Renal cortical epithelial cell (primary cell): ENCODE results near the gene ENKD1. TPM values are rescaled to one million over a fixed set of nuclear protein-coding genes. Genes with fewer than 3 reads are reported as not detected.

Source experiments
- DNase-seq: peaks from one replicate; pipeline ENCODE4 v3.0.0-alpha.2; 2011; ENCODE audit warnings: low read depth
- total RNA-seq: library from RNA; depleted of rRNA; stranded (reverse); fragments of >200 nt; gene quantifications from 2 replicates; pipeline ENCODE4 v1.2.3, GENCODE V29; 2014

The ENKD1 gene
- total RNA-seq, 1 donor from 2014 or later: 22.8 TPM

GRCh38 chr16:67663151-67663876 lies 3.2 kb downstream of the ENKD1 start:
- no peak for DNase-seq

GRCh38 chr16:67662653-67663010 lies 3.9 kb downstream of the ENKD1 start:
- no peak for DNase-seq

GRCh38 chr16:67661886-67662652 lies 4.5 kb downstream of the ENKD1 start:
- no peak for DNase-seq

GRCh38 chr16:67661101-67661761 lies 5.3 kb downstream of the ENKD1 start:
- peak; percentile 72 for DNase-seq

- peak; percentile 87 for DNase-seq
These were observed 6.0 kb downstream of the ENKD1 start, which contains the start of gene PARD6A for GRCh38 chr16:67660564-67661028. Gene PARD6A, plus strand, starts transcription at chr16:67660960. Its CDS starts 79 bp downstream, at chr16:67661039.

- peak; percentile 74 for DNase-seq
These were observed 6.6 kb downstream of the ENKD1 start, which contains the start of gene ACD for GRCh38 chr16:67659675-67660563. Gene ACD, minus strand, starts transcription at chr16:67660260. Its CDS starts 40 bp downstream, at chr16:67660220.

- no peak for DNase-seq
These were observed 7.5 kb downstream of the ENKD1 start for GRCh38 chr16:67658849-67659674.

GRCh38 chr16:67657751-67658518 lies 8.6 kb downstream of the ENKD1 start:
- no peak for DNase-seq

- no peak for DNase-seq
These were observed 9.4 kb downstream of the ENKD1 start for GRCh38 chr16:67657017-67657608.

- DNase-seq: no peak
These were observed 10.1 kb downstream of the ENKD1 start for GRCh38 chr16:67656344-67657016.

GRCh38 chr16:67655363-67655762 lies 11.2 kb downstream of the ENKD1 start:
- no peak for DNase-seq

- DNase-seq: no peak
These were observed 12.1 kb downstream of the ENKD1 start for GRCh38 chr16:67654403-67654911.

GRCh38 chr16:67653789-67654402 lies 12.7 kb downstream of the ENKD1 start:
- no peak for DNase-seq

- no peak for DNase-seq
These were observed 13.3 kb downstream of the ENKD1 start for GRCh38 chr16:67653128-67653788.

GRCh38 chr16:67652578-67653127 lies 13.9 kb downstream of the ENKD1 start:
- no peak for DNase-seq

GRCh38 chr16:67651847-67652246 lies 14.7 kb downstream of the ENKD1 start:
- DNase-seq: no peak

GRCh38 chr16:67651039-67651438 lies 15.5 kb downstream of the ENKD1 start:
- no peak for DNase-seq
